IPS DF 19.7 (cell line): ENCODE results near the gene SLC52A3.
"Not testable (repeated sequence)": the region's sequence is repeated elsewhere in the genome, so short reads cannot be mapped to it uniquely, and the experiment has no call there.

Experiments
- DNase-seq: peaks from one replicate; pipeline ENCODE4 v3.0.0-alpha.2; 2013; ENCODE audit warnings: low read depth, low spot score

The SLC52A3 gene

DNA sequence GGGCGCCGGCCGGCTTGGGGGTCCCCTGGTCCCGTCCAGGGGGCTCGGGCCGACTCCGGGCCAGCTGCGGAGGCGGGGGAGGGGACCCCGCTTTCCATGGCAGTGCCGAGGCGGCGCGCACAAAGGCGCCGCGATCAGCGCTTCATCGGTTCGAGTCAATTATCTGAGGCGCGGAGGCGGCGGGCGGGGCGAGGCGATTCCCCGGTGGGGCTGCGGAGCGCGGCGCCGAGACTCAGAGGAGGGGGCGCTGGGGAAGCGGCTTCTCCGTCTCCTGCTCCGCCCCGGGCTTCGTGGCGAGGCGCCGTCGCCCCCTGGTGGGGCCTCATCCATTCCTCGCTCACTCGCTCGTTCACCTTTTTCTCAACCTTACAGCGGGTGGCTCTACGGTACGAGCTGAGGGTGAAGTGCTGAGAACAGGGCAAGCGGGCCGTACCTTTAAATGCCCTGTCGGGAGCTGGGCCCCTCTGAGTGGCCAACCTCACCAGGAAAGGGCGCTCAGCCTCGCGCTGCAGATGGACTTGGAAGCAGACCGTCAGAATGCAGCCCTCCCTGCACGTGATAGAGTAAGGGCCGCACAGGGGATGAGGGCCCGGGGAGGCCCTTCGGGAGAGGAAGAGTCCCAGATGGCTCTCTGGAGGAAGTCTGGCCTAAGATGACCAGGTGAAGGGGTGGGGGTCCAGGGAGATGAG is 39.9 kb downstream of the SLC52A3 start:
- no peak for DNase-seq

DNA sequence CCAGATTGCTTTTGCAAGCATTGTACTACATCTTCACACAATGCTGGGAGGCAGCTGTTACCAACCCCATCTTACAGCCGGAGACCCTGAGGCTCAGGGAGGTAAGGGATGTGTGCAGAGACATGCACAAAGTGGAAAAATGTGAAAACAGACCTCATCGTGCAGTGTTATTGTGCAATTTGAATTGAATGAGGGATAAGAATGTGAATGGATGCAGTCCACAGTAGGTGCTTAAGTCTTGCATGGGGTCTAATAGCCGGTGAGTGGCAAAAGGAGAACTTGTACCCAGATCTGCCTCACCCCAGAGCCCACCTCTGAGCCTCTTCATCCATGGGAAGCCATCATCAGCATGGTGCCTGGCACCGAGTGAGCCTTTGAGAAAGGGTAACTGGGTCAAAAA is 42.1 kb downstream of the SLC52A3 start:
- DNase-seq, result no peak

DNA sequence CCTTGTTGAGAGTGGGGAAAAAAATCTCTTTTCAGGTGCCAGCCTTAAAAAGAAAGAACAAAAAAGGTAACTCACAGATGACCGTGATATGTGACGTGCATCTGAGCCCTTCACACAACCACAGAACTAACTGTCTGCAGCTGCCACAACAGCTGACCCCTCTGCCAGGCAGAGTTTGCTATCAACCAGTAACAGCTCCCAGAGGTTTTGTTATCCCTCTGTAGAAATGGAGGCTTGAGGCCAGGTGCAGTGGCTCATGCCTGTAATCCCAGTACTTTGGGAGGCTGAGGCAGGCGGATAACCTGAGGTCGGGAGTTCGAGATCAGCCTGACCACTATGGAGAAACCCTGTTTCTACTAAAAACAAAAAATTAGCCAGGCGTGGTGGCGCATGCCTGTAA is 42.8 kb downstream of the SLC52A3 start:
- no peak for DNase-seq

DNA sequence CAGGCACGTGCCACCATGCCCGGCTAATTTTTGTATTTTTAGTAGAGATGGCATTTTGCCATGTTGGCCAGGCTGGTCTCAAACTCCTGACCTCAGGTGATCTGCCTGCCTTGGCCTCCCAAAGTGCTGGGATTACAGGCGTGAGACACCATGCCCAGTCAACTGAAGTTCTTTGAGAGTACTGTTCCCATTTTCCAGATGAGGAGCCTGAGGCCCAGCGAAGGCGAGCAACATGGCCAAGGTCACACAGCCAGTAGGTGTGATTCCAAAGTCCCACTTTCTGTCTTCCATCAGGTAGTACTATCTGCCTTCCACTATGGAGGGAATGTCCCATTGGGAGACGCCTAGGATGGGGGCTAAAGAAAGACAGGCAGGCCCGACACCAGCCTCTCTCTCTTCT is 43.5 kb downstream of the SLC52A3 start:
- not testable (repeated sequence) for DNase-seq

- no peak for DNase-seq
These were observed 44.5 kb downstream of the SLC52A3 start for GRCh38 chr20:723756-724155.

DNA sequence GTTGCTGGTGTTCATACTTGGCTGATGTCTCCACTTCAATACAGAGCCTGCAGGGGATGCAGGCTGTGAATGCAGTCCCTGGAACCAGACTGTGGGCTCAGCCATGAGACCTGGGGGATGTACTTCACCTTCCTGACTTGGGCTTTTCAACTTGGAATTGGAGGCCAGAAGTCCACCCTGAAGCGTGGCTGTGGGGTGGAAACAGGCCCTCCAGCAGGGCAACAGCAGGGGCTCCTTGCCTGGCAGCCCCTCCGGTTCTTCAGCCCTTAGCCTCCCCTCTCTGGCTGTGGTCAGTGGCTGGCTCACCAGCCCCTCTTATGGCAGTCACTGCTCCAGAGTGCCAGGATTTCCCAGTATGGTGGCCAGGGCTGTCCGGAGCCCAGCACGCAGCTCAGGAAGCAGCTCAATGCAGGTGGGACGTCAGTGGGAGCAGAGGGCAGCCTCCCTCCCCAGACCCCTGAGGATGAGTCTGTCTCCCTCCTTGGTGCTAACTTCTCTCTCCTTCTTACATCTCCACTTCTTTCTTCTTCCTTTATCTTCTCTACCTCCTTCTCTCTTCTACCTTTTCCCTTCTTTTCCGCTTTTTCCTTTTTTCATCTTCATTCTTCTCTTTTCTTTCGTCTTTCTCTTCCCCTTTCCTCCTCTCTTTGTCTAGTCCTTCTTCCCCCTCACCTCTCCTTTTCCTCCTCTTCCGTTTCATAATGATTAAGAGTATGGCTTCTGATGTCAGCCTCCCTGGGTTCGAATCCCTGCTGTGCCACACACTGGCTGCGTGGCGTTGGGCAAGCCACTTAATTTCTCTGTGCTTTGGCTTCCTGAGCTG is 45.3 kb downstream of the SLC52A3 start:
- DNase-seq, result no peak

- DNase-seq, result no peak
These were observed 46.4 kb downstream of the SLC52A3 start for GRCh38 chr20:721876-722275.

DNA sequence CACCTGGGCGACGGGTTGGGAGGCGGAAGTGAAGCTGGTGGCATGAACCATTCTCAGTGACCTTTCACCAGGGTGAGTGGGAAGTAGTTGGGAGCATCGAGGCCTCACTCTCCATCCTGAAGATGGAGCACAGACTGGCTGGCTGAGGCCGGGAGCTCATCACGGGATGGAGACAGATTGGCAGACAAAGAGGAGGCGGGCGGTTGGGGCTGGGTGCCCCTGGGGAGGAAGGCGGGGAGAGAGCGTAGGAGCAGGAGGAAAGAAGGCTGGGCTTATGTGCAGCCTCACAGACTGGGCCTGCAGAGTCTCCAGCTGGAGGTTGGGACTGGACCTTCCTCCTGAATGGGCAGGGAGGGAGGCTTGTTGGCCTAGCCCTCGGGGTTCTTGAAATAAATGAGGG is 48.5 kb downstream of the SLC52A3 start:
- no peak for DNase-seq

- DNase-seq, result no peak
These were observed 49.2 kb downstream of the SLC52A3 start for GRCh38 chr20:719068-719467.

DNA sequence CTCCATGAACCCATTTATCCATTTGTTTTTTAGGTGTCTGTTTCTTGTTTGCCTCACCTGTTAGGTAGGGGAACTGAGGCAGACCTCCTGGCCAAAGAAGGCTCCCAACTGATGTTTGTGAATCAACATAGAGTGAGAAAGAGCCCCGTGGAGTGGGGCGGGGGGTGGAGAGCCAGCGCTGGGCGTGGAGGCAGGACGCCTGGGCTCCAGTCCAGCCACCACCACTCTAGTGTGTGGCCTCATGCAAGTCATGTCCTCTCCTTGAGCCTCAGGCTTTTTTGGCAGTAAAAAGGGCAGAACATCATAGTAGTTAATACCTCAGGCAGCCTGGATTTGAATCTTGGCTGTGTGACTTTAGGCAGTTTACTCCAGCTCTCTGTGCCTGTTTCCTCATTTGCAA is 50.5 kb downstream of the SLC52A3 start:
- no peak for DNase-seq

GRCh38 chr20:717271-717670 is 51.0 kb downstream of the SLC52A3 start:
- DNase-seq, result no peak

- DNase-seq, result no peak
These were observed 53.8 kb downstream of the SLC52A3 start for GRCh38 chr20:714453-714852.

DNA sequence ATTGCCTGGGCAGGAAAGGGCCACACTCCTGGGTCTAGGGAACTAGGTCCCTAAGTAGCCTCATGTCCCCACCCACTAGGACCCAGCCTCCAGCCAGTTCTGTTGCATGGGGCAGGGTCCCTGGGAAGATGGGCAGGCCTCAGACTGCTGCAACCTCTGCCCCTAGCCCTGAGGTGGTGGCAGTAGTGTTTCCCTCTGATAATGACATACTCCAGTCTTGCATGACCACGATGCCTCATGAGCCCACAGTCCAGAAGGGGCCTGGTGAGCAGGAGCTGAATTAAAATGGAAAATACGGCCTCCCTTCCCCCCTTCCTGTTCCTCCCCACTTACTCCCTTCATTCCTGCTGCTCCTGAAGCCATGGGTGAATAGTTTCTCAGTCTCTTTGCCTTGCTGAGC is 56.7 kb downstream of the SLC52A3 start:
- no peak for DNase-seq

- DNase-seq, result no peak
These were observed 57.4 kb downstream of the SLC52A3 start for GRCh38 chr20:710780-711450.
